ENCODE results near the gene SMIM32. TPM values are rescaled to one million over a fixed set of nuclear protein-coding genes. Genes with fewer than 3 reads are reported as not detected.
A peak's percentile ranks its signal among the peaks of the same experiment; 100 is the strongest.

SMIM32 gene
- total RNA-seq, 1 donor from 2014 or later = not detected

DNA sequence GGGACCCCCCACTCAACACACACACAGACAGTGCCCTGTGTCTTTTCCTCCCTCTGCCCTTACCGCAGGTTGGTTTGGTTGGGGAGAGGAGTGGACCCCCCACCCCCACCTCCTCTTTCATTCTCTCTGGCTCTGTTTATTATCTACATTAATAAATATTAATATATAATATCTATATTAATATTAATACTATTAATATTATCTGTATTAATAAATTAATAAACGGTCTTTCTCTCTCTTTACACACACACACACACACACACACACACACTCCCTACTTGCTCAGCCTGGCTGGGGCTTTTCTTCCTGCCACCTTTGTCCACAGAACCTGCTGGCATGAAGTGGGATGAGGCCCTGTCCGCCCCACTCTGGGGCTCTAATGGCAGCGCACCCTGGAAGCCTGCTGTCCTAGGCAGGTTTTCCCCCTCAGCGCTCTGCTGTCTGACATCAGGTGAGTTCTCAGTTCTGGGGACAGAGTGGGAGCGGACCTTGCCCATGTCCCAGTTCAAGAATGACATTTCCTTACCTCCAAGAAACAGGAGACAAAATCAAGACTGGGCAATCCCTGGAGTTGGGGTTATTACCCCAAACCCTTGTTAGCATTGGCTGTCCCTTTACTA is 10.5 kb upstream of the SMIM32 start:
- DNase-seq (ENCODE audit: low read depth, low spot score) = no peak
- Mint-ChIP-seq H3K27me3 (ENCODE audit: low read depth) (peaks cover 33% of the 10 kb centered on the region), H3K9me3 (no peaks in the 10 kb centered on the region), H3K4me1 (peaks cover 15% of the 10 kb centered on the region), H3K4me3 (peak overlapping the region; percentile 72), H3K36me3 (ENCODE audit: low read depth) (peaks cover 2% of the 10 kb centered on the region), H3K27ac (ENCODE audit: unreplicated experiment) (no peak overlapping the region)
- TF ChIP-seq, protein P1, sequence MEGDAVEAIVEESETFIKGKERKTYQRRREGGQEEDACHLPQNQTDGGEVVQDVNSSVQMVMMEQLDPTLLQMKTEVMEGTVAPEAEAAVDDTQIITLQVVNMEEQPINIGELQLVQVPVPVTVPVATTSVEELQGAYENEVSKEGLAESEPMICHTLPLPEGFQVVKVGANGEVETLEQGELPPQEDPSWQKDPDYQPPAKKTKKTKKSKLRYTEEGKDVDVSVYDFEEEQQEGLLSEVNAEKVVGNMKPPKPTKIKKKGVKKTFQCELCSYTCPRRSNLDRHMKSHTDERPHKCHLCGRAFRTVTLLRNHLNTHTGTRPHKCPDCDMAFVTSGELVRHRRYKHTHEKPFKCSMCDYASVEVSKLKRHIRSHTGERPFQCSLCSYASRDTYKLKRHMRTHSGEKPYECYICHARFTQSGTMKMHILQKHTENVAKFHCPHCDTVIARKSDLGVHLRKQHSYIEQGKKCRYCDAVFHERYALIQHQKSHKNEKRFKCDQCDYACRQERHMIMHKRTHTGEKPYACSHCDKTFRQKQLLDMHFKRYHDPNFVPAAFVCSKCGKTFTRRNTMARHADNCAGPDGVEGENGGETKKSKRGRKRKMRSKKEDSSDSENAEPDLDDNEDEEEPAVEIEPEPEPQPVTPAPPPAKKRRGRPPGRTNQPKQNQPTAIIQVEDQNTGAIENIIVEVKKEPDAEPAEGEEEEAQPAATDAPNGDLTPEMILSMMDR (conservative IDR thresholded peaks at IDR 0.05) = no peak

DNA sequence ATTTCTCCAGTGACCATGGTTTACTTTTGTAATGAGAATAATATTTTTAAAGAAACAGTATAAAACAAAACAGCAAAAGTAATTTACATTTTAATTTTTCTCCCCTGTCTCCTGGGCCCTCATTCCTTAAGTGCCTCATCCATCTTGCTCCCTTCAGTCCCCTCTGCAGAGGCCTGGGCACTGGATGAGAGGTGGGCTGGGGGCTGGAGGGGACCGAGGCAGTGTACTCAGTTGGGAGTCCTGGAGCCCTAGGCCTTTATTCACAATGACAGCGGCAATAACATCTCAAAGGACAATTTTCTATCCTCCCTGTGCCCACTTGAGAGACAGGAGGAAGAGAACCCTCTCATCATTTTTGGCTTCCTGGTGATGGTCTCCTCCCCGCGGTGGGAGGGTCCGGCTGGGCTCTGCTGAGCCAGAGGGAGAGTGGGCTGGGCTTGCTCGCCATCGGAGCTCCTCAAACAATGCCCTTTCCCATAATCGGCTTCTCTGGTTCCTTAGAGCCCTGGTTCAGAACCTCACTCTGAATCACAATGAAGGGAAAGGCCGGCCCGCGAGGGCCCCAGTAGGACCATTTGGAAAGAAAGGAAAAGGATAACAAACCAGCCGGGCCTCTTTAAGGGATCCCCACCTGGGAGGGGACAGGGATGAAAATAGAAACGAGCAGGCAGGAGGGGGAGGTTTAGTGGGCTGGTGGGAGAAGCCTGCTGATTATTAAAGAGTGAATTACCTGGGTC is 9.7 kb upstream of the SMIM32 start:
- peak; percentile 14 for DNase-seq (ENCODE audit: low read depth, low spot score)
- H3K36me3 Mint-ChIP-seq (ENCODE audit: low read depth) = peaks cover 2% of the 10 kb centered on the region
- peaks cover 37% of the 10 kb centered on the region for H3K27me3 Mint-ChIP-seq (ENCODE audit: low read depth)
- TF ChIP-seq, protein P1 (conservative IDR thresholded peaks at IDR 0.05) = no peak
- peaks cover 15% of the 10 kb centered on the region for H3K4me1 Mint-ChIP-seq
- no peak overlapping the region for H3K27ac Mint-ChIP-seq (ENCODE audit: unreplicated experiment)
- no peaks in the 10 kb centered on the region for H3K9me3 Mint-ChIP-seq
- H3K4me3 Mint-ChIP-seq = peak overlapping the region; percentile 72

DNA sequence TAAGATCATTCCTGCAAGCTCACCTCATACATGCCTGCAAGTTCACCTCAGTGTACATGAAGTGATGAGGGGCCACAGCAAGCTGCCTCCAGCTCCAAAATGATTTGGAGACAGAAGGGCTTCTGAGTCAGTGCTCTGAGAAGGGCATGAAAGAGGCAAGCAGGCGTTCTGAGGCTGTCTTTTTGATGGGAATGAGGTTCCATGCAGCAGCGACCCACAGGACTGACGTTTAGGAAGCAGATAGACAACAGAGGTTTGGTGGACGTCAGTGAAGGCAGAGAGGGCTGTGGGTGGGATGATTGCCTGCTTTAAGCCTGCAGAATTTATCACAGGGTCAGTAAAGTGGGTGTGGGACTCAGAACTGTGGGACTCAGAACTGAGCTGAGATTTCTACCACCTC is 8.9 kb upstream of the SMIM32 start:
- DNase-seq (ENCODE audit: low read depth, low spot score) = no peak
- no peaks in the 10 kb centered on the region for H3K9me3 Mint-ChIP-seq
- no peak overlapping the region for H3K4me3 Mint-ChIP-seq
- H3K27ac Mint-ChIP-seq (ENCODE audit: unreplicated experiment) = no peak overlapping the region
- peaks cover 2% of the 10 kb centered on the region for H3K36me3 Mint-ChIP-seq (ENCODE audit: low read depth)
- H3K4me1 Mint-ChIP-seq = peaks cover 15% of the 10 kb centered on the region
- peaks cover 42% of the 10 kb centered on the region for H3K27me3 Mint-ChIP-seq (ENCODE audit: low read depth)
- TF ChIP-seq, protein P1 (conservative IDR thresholded peaks at IDR 0.05) = no peak

DNA sequence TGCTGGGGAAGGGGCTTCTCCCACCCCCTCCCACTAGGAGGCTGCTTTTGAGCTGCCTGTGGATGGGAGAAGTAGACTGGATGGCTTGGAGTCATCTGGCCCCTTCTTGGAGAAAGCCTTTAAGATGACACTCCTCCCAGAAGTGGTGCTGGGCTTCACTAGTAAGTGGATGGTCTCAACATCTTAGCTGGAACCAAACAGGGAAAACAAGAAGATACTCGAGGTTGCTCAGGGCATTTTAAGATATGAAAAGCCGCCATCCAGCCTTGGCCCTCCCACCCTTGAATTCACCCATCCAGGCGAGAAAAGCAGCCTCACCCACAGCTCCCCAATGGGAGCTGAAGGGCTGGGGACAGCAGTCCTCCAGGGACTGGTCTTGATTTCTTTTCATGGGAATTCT is 7.8 kb upstream of the SMIM32 start:
- no peak for DNase-seq (ENCODE audit: low read depth, low spot score)
- Mint-ChIP-seq H3K9me3 (no peaks in the 10 kb centered on the region), H3K4me1 (peaks cover 24% of the 10 kb centered on the region), H3K4me3 (no peak overlapping the region), H3K36me3 (ENCODE audit: low read depth) (peaks cover 2% of the 10 kb centered on the region), H3K27me3 (ENCODE audit: low read depth) (peaks cover 49% of the 10 kb centered on the region), H3K27ac (ENCODE audit: unreplicated experiment) (no peak overlapping the region)
- TF ChIP-seq, protein P1 (conservative IDR thresholded peaks at IDR 0.05) = no peak

DNA sequence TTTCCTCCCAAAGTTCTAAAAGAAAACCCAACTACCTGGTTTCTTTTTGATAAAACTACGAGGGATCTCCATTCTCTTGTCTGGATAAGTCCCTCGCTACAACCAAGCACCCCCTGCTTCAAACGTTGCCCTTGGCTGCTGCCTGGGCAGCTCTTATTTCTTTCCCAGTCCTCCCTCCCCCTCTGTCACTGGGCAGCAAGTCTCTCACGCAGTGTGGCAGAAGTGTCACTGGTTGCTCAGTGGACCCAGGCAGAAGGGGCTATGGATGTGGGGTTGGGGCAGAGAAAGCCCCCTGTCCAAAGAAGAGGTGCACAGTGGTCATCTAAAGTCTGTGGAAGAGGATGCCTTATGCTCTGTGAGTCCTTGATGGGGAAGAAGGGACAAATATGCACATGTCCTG is 7.2 kb upstream of the SMIM32 start:
- Mint-ChIP-seq H3K36me3 (ENCODE audit: low read depth) (peaks cover under 1% of the 10 kb centered on the region), H3K9me3 (no peaks in the 10 kb centered on the region), H3K4me3 (no peak overlapping the region), H3K4me1 (peaks cover 28% of the 10 kb centered on the region), H3K27me3 (ENCODE audit: low read depth) (peaks cover 55% of the 10 kb centered on the region), H3K27ac (ENCODE audit: unreplicated experiment) (no peak overlapping the region)
- DNase-seq (ENCODE audit: low read depth, low spot score) = no peak
- TF ChIP-seq, protein P1 (conservative IDR thresholded peaks at IDR 0.05) = no peak
